ENCODE measurements around the gene GLG1.

Gene GLG1

GRCh38 chr16:74472540-74472939 lies 134.4 kb downstream of the GLG1 start:
- DNase-seq (ENCODE audit: low read depth): no peak

DNA sequence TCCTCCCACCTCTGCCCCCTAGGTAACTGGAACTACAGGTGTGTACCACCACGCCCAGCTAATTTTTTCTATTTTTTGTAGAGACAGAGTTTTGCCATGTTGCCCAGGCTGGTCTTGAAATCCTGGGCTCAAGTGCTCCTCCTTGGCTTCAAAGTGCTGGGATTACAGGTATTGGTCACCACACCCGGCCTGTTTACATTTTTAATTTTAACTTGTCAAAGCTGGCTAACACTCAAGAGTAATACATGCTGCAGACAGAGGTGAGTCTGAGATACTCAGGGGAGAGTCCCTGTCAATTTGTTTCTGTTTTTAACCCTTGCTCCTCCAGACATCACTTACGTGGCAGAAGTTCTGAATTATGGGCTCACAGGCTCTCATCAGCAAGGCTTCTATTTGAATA lies 134.9 kb downstream of the GLG1 start:
- DNase-seq (ENCODE audit: low read depth): no peak

GRCh38 chr16:74469946-74470478 lies 136.9 kb downstream of the GLG1 start:
- DNase-seq (ENCODE audit: low read depth): no peak

GRCh38 chr16:74468807-74469525 lies 137.9 kb downstream of the GLG1 start:
- no peak for DNase-seq (ENCODE audit: low read depth)

GRCh38 chr16:74466872-74467271 lies 140.0 kb downstream of the GLG1 start:
- no peak for DNase-seq (ENCODE audit: low read depth)

DNA sequence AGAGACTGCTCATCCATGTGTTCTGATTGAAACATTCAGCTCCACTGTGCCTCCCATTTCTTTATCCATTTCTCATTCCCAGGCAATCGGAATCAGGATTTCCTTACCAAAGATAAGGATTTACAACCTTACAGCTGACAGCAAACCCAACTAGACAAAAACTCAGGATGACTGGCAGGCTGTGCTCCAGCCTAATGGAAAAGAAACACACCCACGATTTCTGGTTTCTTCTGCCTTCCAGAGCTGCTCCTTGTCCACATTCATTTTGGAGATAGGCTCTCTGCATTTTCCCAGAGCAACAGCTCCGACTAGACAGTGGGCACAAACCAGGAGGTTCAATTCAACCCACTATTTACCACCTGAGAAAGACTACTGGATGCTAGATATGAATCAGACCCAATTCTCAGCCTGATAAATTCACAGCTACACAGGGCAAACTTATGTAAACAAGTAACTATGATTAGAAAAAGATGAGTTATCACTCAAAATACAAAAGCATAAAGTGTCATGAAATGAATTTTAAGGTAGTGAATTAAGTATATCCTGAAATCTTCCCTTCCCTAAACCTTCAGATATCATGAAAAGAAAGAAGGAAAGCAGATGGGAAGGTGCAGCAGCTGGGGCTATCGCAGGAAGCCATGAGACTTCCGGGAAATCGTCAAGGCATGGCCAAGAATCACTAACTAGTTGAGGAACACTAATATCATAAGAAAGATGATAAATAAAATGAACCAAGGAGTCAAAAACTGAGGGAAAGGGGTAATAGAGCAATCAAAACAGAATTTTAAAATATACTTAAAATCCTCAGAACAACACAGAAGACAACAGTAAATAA lies 140.8 kb downstream of the GLG1 start:
- DNase-seq (ENCODE audit: low read depth): no peak

GRCh38 chr16:74465281-74465680 lies 141.6 kb downstream of the GLG1 start:
- no peak for DNase-seq (ENCODE audit: low read depth)

- DNase-seq (ENCODE audit: low read depth): no peak
Measured at GRCh38 chr16:74463888-74464287, 143.0 kb downstream of the GLG1 start.

DNA sequence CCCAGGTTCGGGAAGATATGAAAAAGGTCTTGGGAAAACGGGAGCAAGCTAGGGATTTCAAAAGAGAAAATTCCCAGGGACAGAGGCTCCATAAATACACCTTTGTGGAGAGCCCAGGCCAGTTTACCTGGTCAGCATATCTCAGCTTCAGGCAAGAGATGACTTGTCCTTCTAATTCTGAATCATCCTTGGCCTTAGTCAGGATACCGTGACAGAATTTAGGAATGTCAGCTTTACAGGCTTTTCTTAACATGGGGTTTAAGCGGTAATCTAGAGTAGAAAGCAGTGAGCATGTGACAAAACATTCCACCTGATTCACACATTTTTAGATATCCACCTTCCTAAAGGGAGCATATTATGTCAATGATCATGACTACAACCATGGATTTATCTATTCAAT lies 144.6 kb downstream of the GLG1 start:
- DNase-seq (ENCODE audit: low read depth): no peak

DNA sequence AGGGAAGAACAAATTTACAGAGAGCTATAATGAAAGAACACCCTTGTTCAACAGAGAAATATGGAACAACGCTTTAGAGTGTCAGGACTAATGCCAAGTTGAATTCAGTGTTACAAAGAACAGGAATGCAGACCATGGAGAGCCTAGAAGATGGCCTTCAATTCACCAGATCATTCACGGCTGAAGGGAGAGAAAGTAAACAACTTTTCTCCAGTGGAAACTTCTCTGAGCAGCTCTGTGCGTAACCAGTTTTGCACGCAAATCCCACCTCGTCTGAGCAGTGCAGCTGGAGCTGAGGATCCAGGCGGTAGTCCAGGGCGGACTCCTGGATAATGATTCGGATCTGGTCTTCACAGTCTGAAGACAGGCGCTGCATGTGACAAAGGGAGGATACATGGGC lies 145.1 kb downstream of the GLG1 start:
- no peak for DNase-seq (ENCODE audit: low read depth)

- no peak for DNase-seq (ENCODE audit: low read depth)
Measured at GRCh38 chr16:74460542-74460941, 146.4 kb downstream of the GLG1 start.

GRCh38 chr16:74456290-74456625 lies 150.7 kb downstream of the GLG1 start:
- DNase-seq (ENCODE audit: low read depth): no peak

DNA sequence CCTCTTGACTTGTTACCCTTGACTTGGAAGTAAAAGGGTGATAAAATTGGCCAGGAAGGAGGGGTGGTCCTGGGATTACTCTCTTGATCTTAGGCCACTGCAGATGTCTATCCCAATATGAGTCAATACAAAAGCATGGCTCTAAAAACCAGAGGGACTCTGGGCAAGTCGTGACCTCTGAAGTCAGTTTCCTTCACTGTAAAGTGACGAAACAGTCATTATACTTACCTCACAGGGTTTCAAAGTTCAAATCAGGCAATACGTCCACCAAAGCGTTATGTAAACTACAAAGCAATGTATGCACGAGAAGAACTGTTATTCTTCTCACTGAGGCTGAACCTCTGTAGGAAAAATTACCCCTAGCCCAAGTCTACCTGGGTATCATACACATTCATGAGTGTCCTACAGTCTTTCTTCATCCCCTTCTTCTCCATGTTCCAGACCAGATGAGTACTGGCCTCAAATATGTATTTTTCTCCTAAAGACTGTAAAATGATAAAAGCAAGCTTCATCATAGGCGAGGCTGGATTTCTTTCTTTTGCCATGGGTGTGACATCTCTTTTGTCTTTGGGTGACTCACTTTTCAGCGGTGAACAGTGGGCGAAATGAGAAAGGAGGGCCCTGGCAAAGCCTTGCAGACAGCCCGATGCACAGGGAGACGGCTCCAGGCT lies 151.2 kb downstream of the GLG1 start:
- DNase-seq (ENCODE audit: low read depth): no peak

DNA sequence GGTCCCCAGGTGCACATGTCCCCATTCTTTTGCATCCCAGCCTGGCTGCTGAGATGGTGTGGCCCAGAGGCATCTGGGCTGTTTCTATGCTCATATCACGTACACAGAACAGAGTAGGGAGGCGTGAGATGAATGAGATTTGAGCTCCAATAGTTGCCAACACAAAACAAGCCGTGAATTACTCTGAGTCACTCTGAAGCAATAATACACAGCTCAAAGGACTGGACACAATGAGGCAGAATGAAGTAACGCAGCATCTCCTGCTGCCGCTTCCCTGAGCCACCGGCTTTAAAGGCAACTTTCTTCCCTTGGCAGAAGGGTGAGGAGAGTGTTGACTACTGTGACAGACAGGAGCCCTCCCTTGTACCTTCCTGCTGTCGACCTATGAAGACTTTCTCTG lies 151.7 kb downstream of the GLG1 start:
- DNase-seq (ENCODE audit: low read depth): no peak

GRCh38 chr16:74451951-74452758 lies 154.8 kb downstream of the GLG1 start:
- no peak for DNase-seq (ENCODE audit: low read depth)

DNA sequence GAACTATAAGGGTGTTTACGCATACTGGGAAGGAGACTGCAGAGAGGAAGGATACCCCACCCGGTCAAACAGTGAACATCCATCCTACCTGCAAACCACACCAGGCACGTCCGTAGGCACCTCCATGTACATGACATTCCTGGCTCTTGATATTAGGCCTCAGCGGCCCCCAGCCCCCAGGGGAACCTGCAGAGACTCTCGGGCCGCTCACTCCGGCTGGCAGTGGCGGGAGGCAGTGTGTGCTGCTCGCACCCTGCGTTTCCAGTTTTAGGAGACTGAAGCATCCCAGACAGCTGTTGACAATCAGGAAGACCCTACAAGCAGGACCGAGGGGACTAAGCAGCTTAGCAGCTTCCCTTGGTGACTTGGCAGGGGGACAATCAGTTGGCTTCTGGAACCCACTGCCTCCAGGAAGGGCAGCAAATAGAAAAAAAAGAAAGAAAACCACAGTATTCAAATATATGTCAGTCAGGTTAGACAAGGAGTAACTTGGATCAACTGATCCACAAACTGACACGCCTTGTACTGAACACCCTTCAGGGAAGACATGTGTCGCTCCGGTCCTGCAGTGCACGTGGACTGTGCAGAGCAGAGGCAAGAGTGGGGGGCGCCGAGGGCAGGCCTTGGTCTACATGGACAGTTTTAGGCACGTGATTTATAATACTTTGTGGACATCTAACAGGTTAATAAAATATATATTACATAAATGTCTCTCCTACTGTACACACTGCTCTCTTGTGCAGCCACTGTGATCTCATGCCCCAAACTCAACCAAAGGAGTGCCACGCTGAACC lies 155.8 kb downstream of the GLG1 start:
- no peak for DNase-seq (ENCODE audit: low read depth)

- no peak for DNase-seq (ENCODE audit: low read depth)
Measured at GRCh38 chr16:74450236-74450635, 156.7 kb downstream of the GLG1 start.

GRCh38 chr16:74449470-74449869 lies 157.4 kb downstream of the GLG1 start:
- DNase-seq (ENCODE audit: low read depth): no peak

GRCh38 chr16:74448990-74449389 lies 157.9 kb downstream of the GLG1 start:
- no peak for DNase-seq (ENCODE audit: low read depth)

DNA sequence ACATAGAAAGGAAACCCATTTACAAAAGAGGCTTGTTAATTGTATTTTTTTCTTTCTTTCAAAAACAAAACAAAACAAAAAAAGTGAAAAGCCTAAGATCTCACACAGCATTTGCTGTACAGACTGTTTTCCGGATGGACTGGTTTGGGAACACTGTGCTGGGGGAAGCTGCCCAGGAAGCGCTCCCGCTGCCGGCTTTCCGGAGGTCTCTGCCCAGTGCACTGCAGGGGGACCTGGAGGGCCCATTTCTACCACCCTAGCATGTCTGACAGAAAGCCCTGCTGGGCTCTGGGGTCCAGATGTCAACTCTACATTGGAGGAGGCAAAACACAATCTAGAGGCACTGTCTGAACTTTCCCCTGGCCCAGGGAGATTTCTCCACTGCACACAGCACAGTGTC lies 159.3 kb downstream of the GLG1 start:
- DNase-seq (ENCODE audit: low read depth): no peak

DNA sequence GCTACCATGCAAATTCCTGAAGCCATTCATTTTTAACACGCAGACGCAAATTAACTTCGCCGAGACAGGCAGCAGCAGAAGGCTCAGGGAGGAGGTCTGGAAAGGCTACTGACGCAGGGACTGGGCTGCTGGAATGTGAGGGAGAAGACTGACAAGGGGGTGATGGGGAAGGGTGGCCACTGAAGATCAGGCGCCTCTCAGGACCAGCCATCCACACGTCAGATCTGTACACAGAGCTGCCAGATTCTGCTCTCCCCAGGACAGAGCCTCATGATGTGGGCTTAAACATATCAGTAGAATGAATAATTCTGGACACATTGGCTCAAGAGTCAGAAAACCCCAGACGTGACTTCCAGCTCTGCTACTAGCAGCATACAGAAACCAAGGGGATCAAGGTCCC lies 160.0 kb downstream of the GLG1 start:
- DNase-seq (ENCODE audit: low read depth): no peak

Data from activated gamma-delta T cell treated with anti-CD3 and anti-CD28 coated beads, Interleukin-2, amount 50 U/mL, for 16 hours (primary cell).